Chondrocyte (in vitro differentiated cells): ENCODE results near the gene APBA3. TPM values are rescaled to one million over a fixed set of nuclear protein-coding genes. Genes with fewer than 3 reads are reported as not detected.

Experiments
- DNase-seq: peaks from one replicate; pipeline ENCODE4 v3.0.0; 2021; ENCODE audit warnings: mixed read lengths, low spot score
- H3K27ac Mint-ChIP-seq: one replicate; pipeline ENCODE4 v1.8.0; 2021; ENCODE audit warnings: mild to moderate bottlenecking, moderate library complexity, mixed read lengths; ENCODE audit not compliant: unreplicated experiment
- H3K27me3 Mint-ChIP-seq: 2 replicates; pipeline ENCODE4 v1.8.0; 2021; ENCODE audit warnings: low read depth, mixed read lengths
- H3K36me3 Mint-ChIP-seq: 2 replicates; pipeline ENCODE4 v1.8.0; 2021; ENCODE audit warnings: low read depth, mixed read lengths
- H3K4me1 Mint-ChIP-seq: 2 replicates; pipeline ENCODE4 v1.8.0; 2021; ENCODE audit warnings: low read depth, mild to moderate bottlenecking, mixed read lengths
- H3K4me3 Mint-ChIP-seq: one replicate; pipeline ENCODE4 v1.8.0; 2021; ENCODE audit warnings: mild to moderate bottlenecking, moderate library complexity, mixed read lengths; ENCODE audit not compliant: unreplicated experiment
- H3K9me3 Mint-ChIP-seq: 2 replicates; pipeline ENCODE4 v1.8.0; 2021; ENCODE audit warnings: low read depth, mixed read lengths
- CTCF ChIP-seq: fragments of 200-600 bp; sonication (generic); IDR thresholded peaks from 2 replicates; pipeline ENCODE4 v1.5.0; 2021; ENCODE audit warnings: antibody characterized with exemption, mild to moderate bottlenecking, moderate library complexity
- total RNA-seq: library from RNA; stranded (reverse); gene quantifications from 3 replicates; pipeline ENCODE4 v1.2.1, GENCODE V29; 2021

The APBA3 gene
- total RNA-seq, 1 donor from 2014 or later, result 18.2 TPM

- H3K36me3 Mint-ChIP-seq, result no peaks in the 10 kb centered on the region
- no peak within 1 kb of the TSS for H3K4me3 Mint-ChIP-seq
- peaks cover 9% of the 10 kb centered on the region for H3K4me1 Mint-ChIP-seq
- peaks cover 5% of the 10 kb centered on the region for H3K27me3 Mint-ChIP-seq
- no peak within 1 kb of the TSS for H3K27ac Mint-ChIP-seq
- TF ChIP-seq CTCF, result no peak
- no peaks in the 10 kb centered on the region for H3K9me3 Mint-ChIP-seq
- no peak for DNase-seq
Measured at GRCh38 chr19:3708207-3708931, 53.1 kb downstream of the APBA3 start, which contains the start of gene TJP3. TSS of gene TJP3 (plus strand) at chr19:3708384. CDS start at chr19:3728433, 20,049 bp downstream.

GRCh38 chr19:3707868-3708206, 53.7 kb downstream of the APBA3 start:
- Mint-ChIP-seq H3K36me3 (no peaks in the 10 kb centered on the region), H3K27ac (no peak overlapping the region), H3K9me3 (no peaks in the 10 kb centered on the region), H3K4me1 (peaks cover 6% of the 10 kb centered on the region), H3K27me3 (peaks cover 5% of the 10 kb centered on the region), H3K4me3 (no peak overlapping the region)
- TF ChIP-seq CTCF, result no peak
- no peak for DNase-seq

GRCh38 chr19:3701200-3701599, 60.3 kb downstream of the APBA3 start:
- Mint-ChIP-seq H3K9me3 (no peaks in the 10 kb centered on the region), H3K4me1 (peaks cover 22% of the 10 kb centered on the region), H3K4me3 (no peak overlapping the region), H3K27ac (no peak overlapping the region), H3K36me3 (no peaks in the 10 kb centered on the region), H3K27me3 (no peaks in the 10 kb centered on the region)
- DNase-seq, result no peak
- no peak for TF ChIP-seq CTCF

Other genes with a start within 250 kb of the APBA3 start
- 0.35 to 0.65 TPM (median 0.56 TPM) in 3 replicates for gene TEKTIP1, start 222.5 kb downstream of the APBA3 start, total RNA-seq
- 65.8 to 101 TPM (median 98.4 TPM) in 3 replicates for gene MFSD12, start 204.1 kb downstream of the APBA3 start, total RNA-seq
- gene HMG20B, start 188.7 kb downstream of the APBA3 start, total RNA-seq, result 60.9 to 69.3 TPM (median 68.2 TPM) in 3 replicates
- gene GIPC3, start 176.2 kb downstream of the APBA3 start, total RNA-seq, result 0.15 to 3.3 TPM (median 2.2 TPM) in 3 replicates
- 5.4 to 5.8 TPM in 2 of 3 replicates, not detected in the other for gene TBXA2R, start 154.8 kb downstream of the APBA3 start, total RNA-seq
- gene CACTIN, start 134.9 kb downstream of the APBA3 start, total RNA-seq, result 18.6 to 22.0 TPM (median 19.5 TPM) in 3 replicates
- gene PIP5K1C, start 61.2 kb downstream of the APBA3 start, total RNA-seq, result 81.0 to 98.4 TPM (median 85.5 TPM) in 3 replicates
- not detected in 3 replicates for gene TJP3, start 53.3 kb downstream of the APBA3 start, total RNA-seq
- gene MRPL54, start 990 bp upstream of the APBA3 start, total RNA-seq, result 41.6 to 52.4 TPM (median 42.9 TPM) in 3 replicates
- not detected in 3 replicates for gene RAX2, start 10.5 kb upstream of the APBA3 start, total RNA-seq
- not detected in 3 replicates for gene MATK, start 24.7 kb upstream of the APBA3 start, total RNA-seq
- gene ZFR2, start 107.3 kb upstream of the APBA3 start, total RNA-seq, result not detected in 3 replicates
- gene ATCAY, start 119.0 kb upstream of the APBA3 start, total RNA-seq, result not detected in 3 replicates
- not detected in 3 replicates for gene NMRK2, start 171.4 kb upstream of the APBA3 start, total RNA-seq
- 131 to 185 TPM (median 170 TPM) in 3 replicates for gene DAPK3, start 209.4 kb upstream of the APBA3 start, total RNA-seq
- 2,036 to 2,432 TPM (median 2,370 TPM) in 3 replicates for gene EEF2, start 223.8 kb upstream of the APBA3 start, total RNA-seq
- gene PIAS4, start 246.0 kb upstream of the APBA3 start, total RNA-seq, result 26.3 to 29.7 TPM (median 26.7 TPM) in 3 replicates